AG04449 (cell line): ENCODE data around the gene APOL1.
"Not testable (repeated sequence)": the region's sequence is repeated elsewhere in the genome, so short reads cannot be mapped to it uniquely, and the experiment has no call there.

Experiments
- CTCF ChIA-PET: fragments of 350-600 bp; formaldehyde crosslinking; extraction: SDS; loops from one replicate; lab custom pipeline; 2021; ENCODE audit warnings: antibody characterized with exemption; lab: Yijun Ruan, JAX
- POLR2A ChIA-PET: fragments of 400-600, 350-600 bp; formaldehyde crosslinking; extraction: SDS; loops from one replicate; lab custom pipeline; 2020; ENCODE audit warnings: antibody characterized with exemption, inconsistent platforms; lab: Yijun Ruan, JAX
- DNase-seq: peaks from one replicate; pipeline ENCODE4 v3.0.0-alpha.2; 2010; ENCODE audit warnings: low read depth, low spot score
- H3K4me3 ChIP-seq: 2 replicates; pipeline ENCODE4 v1.5.1; 2011; ENCODE audit warnings: low read depth, mild to moderate bottlenecking, control low read depth, low read length
- CTCF ChIP-seq: IDR thresholded peaks from one replicate; pipeline ENCODE4 v1.5.1; 2011; ENCODE audit warnings: mild to moderate bottlenecking, moderate library complexity, low read length, control low read depth, inconsistent platforms; ENCODE audit not compliant: insufficient read depth; ENCODE audit errors: missing control alignments

The APOL1 gene

GRCh38 chr22:36208162-36208765, 44.7 kb upstream of the APOL1 start:
- ChIA-PET POLR2A (no interaction called here), CTCF (interaction anchor here (0.8 to 1.4 kb wide), 7 partner anchors 8 to 278 kb away, joined by 3 to 4 read pairs (median 3); no protein-coding TSS in a partner anchor)
- no peak overlapping the region for H3K4me3 ChIP-seq
- DNase-seq, result no peak
- no peak for TF ChIP-seq CTCF

- TF ChIP-seq CTCF, result no peak
- no peak overlapping the region for H3K4me3 ChIP-seq
- ChIA-PET CTCF (interaction anchor here (0.8 to 1.4 kb wide), 7 partner anchors 8 to 277 kb away, joined by 3 to 4 read pairs (median 3); no protein-coding TSS in a partner anchor), POLR2A (no interaction called here)
- DNase-seq, result no peak
Observed at GRCh38 chr22:36208914-36209313, 44.0 kb upstream of the APOL1 start.

- H3K4me3 ChIP-seq, CTCF ChIA-PET, DNase-seq, POLR2A ChIA-PET: not testable (repeated sequence)
Observed at GRCh38 chr22:36209488-36209908, 43.4 kb upstream of the APOL1 start.

- ChIA-PET POLR2A (no interaction called here), CTCF (interaction anchor here (0.6 to 1.5 kb wide), 2 partner anchors 16 to 25 kb away, joined by 3 to 5 read pairs; no protein-coding TSS in a partner anchor)
- no peak for DNase-seq
- H3K4me3 ChIP-seq, result no peak overlapping the region
- TF ChIP-seq CTCF, result no peak
Observed at GRCh38 chr22:36210224-36210623, 42.7 kb upstream of the APOL1 start.

GRCh38 chr22:36211237-36211861, 41.6 kb upstream of the APOL1 start:
- no peak for TF ChIP-seq CTCF
- ChIA-PET CTCF (interaction anchor here (0.6 to 1.9 kb wide), 9 partner anchors 10 to 275 kb away, joined by 3 to 8 read pairs (median 4); partner anchors contain the start of gene APOL2), POLR2A (no interaction called here)
- H3K4me3 ChIP-seq, result no peak overlapping the region
- DNase-seq, result no peak

- no peak for TF ChIP-seq CTCF
- POLR2A ChIA-PET, result no interaction called here
- no peak for DNase-seq
- CTCF ChIA-PET, result interaction anchor here (1.5 to 1.9 kb wide), 3 partner anchors 27 to 274 kb away, joined by 4 to 8 read pairs (median 6); partner anchors contain the start of gene APOL2
- no peak overlapping the region for H3K4me3 ChIP-seq
Observed at GRCh38 chr22:36212901-36213300, 40.0 kb upstream of the APOL1 start.
